ENCODE measurements around the gene NPFFR1. TPM values are rescaled to one million over a fixed set of nuclear protein-coding genes. Genes with fewer than 3 reads are reported as not detected.
"Not testable (repeated sequence)": the region's sequence is repeated elsewhere in the genome, so short reads cannot be mapped to it uniquely, and the experiment has no call there.

Gene NPFFR1
- polyA plus RNA-seq, 3 donors = 0.12 to 0.32 (median 0.17) TPM

DNA sequence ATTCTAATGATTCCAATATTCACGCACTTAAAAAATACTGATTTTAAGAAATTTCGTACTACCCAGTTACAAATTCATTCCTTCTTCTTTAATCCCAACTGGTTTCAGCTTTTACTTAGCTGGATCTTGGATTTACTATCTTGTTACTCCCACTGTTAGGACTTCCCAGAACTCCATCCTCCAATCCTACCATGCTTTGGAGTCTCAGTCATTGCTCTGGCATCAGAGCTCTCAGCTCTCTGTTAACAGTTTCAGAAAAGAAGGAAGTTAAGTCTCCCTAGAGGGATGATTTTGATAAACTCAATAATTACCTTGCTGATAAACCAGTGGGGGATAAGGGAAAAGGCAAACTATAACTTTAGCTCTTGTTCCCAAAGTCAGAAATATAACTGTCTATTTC is 60.1 kb downstream of the NPFFR1 start:
- DNase-seq = no peak

DNA sequence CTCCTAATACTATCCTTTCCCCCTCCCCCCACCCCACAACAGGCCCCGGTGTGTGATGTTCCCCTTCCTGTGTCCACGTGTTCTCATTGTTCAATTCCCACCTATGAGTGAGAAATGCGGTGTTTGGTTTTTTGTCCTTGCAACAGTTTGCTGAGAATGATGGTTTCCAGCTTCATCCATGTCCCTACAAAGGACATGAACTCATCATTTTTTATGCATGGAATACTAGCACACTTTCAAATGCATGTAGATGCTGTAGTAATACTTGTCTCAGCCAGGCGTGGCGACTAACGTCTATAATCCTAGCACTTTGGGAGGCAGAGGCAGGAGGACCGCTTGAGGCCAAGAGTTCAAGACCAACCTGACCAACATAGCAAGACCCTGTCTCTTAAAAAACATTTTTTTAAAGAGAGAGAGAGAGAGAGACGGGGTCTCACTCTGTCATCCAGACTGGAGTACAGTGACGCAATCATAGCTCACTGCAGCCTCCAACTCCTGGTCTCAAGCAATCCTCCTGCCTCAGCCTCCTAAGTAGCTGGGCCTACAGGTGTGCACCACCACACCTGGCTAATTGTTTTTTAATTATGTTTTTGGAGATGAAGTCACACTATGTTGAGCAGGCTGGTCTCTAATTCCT is 60.9 kb downstream of the NPFFR1 start:
- DNase-seq = not testable (repeated sequence)

DNA sequence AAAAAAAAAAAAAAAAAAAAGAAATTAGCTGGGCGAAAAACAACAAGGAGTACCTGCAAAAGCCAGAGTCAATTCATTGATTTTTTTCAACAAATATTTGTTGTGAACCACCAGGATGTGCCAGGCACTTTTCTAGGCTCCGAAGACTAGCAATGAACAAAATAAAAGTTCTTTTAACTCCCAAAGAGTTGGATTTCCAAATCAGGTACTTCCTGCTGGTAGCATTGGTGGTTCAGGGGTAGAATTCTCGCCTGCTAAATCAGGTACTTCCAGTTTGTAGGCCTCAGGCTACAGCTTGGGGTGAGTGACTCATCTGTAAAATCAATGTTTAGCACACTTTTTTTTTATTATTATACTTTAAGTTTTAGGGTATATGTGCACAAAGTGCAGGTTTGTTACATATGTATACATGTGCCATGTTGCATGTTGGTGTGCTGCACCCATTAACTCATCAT is 61.4 kb downstream of the NPFFR1 start:
- DNase-seq = no peak

- DNase-seq = no peak
Observed at GRCh38 chr10:70221030-70221429, 62.8 kb downstream of the NPFFR1 start.

DNA sequence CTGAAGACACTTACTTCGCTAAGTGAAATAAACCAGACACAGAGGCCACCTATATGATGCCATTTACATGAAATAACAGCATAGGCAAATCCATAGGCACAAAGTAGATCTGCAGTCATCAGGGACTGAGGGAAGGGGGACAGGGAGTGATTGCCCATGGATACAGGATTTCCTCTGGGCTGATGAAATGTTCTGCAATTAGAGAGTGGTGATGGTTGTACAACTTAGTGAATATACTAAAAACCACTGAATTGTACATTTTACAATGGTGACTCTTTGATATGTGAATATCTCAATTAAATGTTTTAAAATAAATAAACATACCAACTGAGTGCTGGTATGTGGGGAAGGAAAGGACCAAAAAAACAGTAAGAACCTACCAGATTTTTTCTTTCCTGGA is 70.9 kb downstream of the NPFFR1 start:
- no peak for DNase-seq

- DNase-seq = no peak
Observed at GRCh38 chr10:70212277-70212676, 71.5 kb downstream of the NPFFR1 start.

GRCh38 chr10:70206762-70207161 is 77.0 kb downstream of the NPFFR1 start:
- no peak for DNase-seq

- no peak for DNase-seq
Observed at GRCh38 chr10:70201105-70201504, 82.7 kb downstream of the NPFFR1 start.

- no peak for DNase-seq
Observed at GRCh38 chr10:70198696-70199466, 84.9 kb downstream of the NPFFR1 start.

Other genes starting within 250 kb of the NPFFR1 start
- gene MACROH2A2, start 231.2 kb downstream of the NPFFR1 start, polyA plus RNA-seq (ENCODE audit: insufficient read length in 3 of 3) = 10 to 100 TPM; 77.3 to 95.7 (median 95.0) TPM
- 1 to 10 TPM; 4.3 to 7.1 (median 7.1) TPM for gene AIFM2, start 151.2 kb downstream of the NPFFR1 start, polyA plus RNA-seq (ENCODE audit: insufficient read length in 3 of 3)
- 10 to 100 TPM; 13.1 to 16.7 (median 16.6) TPM for gene TYSND1, start 137.3 kb downstream of the NPFFR1 start, polyA plus RNA-seq (ENCODE audit: insufficient read length in 3 of 3)
- 100 to 1,000 TPM; 101 to 135 (median 105) TPM for gene SAR1A, start 113.5 kb downstream of the NPFFR1 start, polyA plus RNA-seq (ENCODE audit: insufficient read length in 3 of 3)
- gene PPA1, start 50.6 kb downstream of the NPFFR1 start, polyA plus RNA-seq (ENCODE audit: insufficient read length in 3 of 3) = 100 to 1,000 TPM in 2 of 3 donors, 10 to 100 TPM in 1; 87.9 to 114 (median 103) TPM
- 10 to 100 TPM in 2 of 3 donors, 1 to 10 TPM in 1; 7.5 to 12.1 (median 11.1) TPM for gene LRRC20, start 98.6 kb upstream of the NPFFR1 start, polyA plus RNA-seq (ENCODE audit: insufficient read length in 3 of 3)
- gene EIF4EBP2, start 120.1 kb upstream of the NPFFR1 start, polyA plus RNA-seq (ENCODE audit: insufficient read length in 3 of 3) = 10 to 100 TPM; 75.3 to 92.0 (median 84.2) TPM
- 1 to 10 TPM in 1 of 3 donors, under 1 TPM in 2; 0.14 to 1.1 (median 0.44) TPM for gene NODAL, start 157.7 kb upstream of the NPFFR1 start, polyA plus RNA-seq (ENCODE audit: insufficient read length in 3 of 3)
- 10 to 100 TPM in 2 of 3 donors, 1 to 10 TPM in 1; 8.7 to 12.7 (median 12.7) TPM for gene PALD1, start 194.8 kb upstream of the NPFFR1 start, polyA plus RNA-seq (ENCODE audit: insufficient read length in 3 of 3)